NCI-H460 (cell line): ENCODE measurements around the gene RCCD1. TPM values are rescaled to one million over a fixed set of nuclear protein-coding genes. Genes with fewer than 3 reads are reported as not detected.

Source experiments
- DNase-seq: peaks from one replicate; pipeline ENCODE4 v3.0.0-alpha.2; 2016; ENCODE audit warnings: low read depth; ENCODE audit errors: extremely low read depth
- small RNA-seq, 2 experiments: library from RNA; depleted of rRNA; stranded (forward); fragments of <200 nt; gene quantifications; one replicate each; pipeline ENCODE3, GENCODE V24; 2014
- total RNA-seq: library from RNA; depleted of rRNA; stranded (reverse); fragments of >200 nt; shearing (Covaris generic); gene quantifications from 2 replicates; pipeline ENCODE4 v1.2.3, GENCODE V29; 2014; rRNA removed

Gene RCCD1
- total RNA-seq, 1 experiment from 2014 or later, result 24.1 TPM

DNA sequence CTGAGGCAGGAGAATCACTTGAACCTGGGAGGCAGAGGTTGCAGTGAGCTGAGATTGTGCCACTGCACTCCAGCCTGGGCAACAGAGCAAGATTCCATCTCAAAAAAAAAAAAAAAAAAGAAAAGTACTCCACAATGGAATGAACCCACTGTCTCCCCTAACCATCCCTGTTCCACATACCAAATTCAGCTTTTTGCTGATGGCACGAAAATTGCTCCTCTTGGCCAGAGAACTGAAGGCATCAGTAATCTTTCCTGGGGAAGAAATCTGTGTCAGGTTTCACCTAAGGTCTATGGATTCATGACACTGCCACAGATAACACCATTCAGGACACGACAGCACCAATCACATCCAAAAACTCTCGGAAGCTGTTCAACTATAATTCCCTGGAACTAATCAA is 46.5 kb downstream of the RCCD1 start:
- no peak for DNase-seq

GRCh38 chr15:91007266-91007665 is 52.6 kb downstream of the RCCD1 start:
- DNase-seq, result no peak

Small RNAs within 50 kb of the gene (small RNA-seq; reads per million reads assigned to genes)
- 0 reads per million in 2 experiments for gene RF00019

Other genes starting within 250 kb of the RCCD1 start
- gene BLM, start 237.5 kb upstream of the RCCD1 start, total RNA-seq, result 9.9 and 10.6 TPM in 2 replicates
- 29.0 and 37.7 TPM in 2 replicates for gene FURIN, start 86.3 kb upstream of the RCCD1 start, total RNA-seq
- 0.59 TPM in 1 of 2 replicates, not detected in the other for gene FES, start 70.4 kb upstream of the RCCD1 start, total RNA-seq
- gene MAN2A2, start 51.6 kb upstream of the RCCD1 start, total RNA-seq, result 15.7 and 19.9 TPM in 2 replicates
- gene HDDC3, start 22.3 kb upstream of the RCCD1 start, total RNA-seq, result 19.7 and 21.1 TPM in 2 replicates
- 30.3 and 31.5 TPM in 2 replicates for gene UNC45A, start 19.6 kb upstream of the RCCD1 start, total RNA-seq
- gene PRC1, start 39.7 kb downstream of the RCCD1 start, total RNA-seq, result 168 and 185 TPM in 2 replicates
- gene VPS33B, start 67.7 kb downstream of the RCCD1 start, total RNA-seq, result 9.8 and 10.4 TPM in 2 replicates
- gene SV2B, start 145.4 kb downstream of the RCCD1 start, total RNA-seq, result 0.03 and 0.05 TPM in 2 replicates